ENCODE measurements around the gene TBC1D2.

TBC1D2 gene

DNA sequence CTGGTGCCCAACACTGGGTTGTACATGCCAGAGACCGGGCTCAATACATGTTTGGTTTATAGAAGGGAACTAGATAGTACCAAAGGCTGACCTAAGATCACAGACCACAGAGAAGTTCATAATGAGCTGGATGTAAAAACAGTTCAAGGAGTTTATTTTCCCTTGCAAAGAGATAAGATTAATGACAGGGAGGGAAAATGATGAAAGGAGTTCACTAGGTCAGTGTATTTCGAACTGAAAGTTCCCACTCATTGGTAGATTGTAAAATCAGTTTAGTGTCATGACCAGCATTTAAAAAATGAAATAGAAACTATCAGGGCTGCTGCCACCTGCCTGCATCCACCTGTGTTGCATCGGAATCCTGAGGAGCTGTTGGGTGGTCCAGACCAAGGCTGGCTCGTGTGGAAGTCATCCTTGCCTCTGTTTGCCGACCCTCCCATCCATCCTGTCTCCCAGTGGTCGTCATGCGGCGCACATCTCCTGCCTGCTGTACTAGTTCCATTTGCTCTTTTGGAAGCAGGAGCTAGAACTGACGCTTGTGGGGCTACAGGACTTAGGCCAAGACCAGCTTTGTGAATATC lies 21.1 kb downstream of the TBC1D2 start:
- no peak for DNase-seq

DNA sequence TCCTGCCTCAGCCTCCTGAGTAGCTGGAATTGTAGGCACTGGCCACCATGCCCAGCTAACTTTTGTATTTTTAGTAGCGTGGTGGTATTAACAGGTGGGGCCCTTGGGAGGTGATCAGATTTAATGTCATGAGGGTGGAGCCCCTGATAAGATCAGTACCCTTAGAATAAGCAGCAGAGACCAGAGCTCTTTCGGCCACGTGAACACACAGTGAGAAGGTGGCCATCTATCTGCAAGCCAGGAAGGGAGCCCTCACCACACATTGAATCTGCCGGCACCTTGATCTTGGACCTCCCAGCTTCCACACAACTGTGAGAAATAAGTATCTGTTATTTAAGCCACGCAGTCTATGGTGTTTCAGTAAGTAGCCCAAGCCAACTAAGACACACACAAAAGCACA lies 22.5 kb downstream of the TBC1D2 start:
- DNase-seq = no peak

DNA sequence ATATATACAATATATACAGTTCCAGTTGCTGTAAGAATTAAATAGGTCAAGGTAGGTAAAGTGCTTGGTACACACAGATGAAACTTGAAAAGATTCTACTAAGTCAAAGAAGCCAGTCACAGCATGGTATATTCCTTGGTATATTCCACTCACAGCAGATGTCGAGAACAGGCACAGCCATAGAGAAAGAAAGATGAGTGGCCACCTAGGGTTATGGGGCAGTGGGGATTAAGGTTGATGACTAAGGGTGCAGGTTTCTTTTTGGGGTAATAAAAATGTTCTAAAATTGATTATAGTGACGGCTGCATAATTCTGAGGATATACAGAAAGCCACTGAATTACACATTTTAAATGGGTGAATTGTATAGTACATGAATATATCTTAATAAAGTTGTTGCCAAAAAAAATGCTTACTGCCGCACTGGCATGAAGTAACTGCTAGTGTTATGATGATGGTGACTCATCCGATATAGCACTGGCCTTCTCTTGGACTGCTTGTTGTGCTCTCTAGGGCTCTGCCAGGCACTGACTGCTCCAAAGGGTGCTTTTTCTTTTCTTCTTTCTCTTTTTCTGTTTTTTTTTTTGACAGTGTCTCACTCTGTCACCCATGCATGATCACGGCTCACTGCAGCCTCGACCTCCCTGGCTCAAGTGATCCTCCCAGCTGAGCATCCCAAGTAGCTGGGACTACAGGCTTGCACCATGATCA lies 23.5 kb downstream of the TBC1D2 start:
- no peak for DNase-seq

DNA sequence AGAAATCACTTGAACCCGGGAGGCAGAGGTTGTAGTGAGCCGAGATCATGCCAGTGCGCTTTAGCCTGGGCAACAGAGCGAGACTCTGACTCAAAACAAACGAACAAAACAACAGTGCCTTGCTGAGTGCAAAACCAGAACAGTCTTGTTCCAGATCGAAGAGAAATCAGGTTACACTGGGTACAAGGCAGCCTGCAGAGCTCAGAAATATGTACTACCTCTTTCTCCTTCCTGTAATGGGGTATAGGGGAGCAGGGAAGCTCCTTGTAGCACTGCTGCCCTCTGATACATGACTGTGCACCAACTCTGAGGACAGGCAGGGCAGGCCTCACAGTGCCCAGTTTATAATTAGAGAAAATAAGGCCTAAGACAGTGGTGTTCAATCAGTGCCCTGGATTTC lies 24.7 kb downstream of the TBC1D2 start:
- DNase-seq = no peak

DNA sequence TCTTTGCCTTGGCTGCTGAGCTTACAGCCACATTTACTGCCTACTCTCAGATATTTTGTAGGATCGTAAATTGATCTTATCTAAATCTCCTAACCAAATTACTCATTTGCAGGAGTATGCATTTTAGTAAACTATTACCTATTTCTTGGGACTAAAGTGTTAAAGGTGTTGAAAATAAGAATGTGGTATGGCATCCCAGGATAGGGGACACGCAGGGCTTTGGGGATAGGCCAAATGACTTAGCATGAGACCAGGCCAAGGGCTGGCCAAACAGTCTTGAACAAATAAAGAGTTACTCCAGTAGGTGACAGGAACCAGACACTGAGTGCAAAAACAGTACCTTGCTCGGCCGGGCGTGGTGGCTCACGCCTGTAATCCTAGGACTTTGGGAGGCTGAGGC lies 25.1 kb downstream of the TBC1D2 start:
- DNase-seq = no peak

DNA sequence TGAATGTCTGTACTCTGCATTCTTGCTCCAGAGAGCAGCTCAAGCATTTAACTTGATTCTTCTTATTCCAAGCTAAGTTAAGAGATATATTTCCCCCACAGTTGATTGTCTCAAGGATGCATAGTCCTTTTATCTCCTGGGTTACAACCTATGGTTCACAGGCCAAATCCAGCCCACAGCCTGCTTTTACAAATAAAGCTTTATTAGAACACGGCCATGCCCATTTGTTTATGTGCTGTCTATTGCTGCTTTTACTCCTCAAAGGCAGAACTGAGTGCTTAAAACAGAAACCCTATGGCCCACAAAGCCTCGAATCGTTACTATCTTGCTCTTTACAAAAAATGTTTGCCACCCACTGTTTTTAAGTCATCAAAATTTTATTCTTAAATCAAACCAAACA lies 25.8 kb downstream of the TBC1D2 start:
- DNase-seq = no peak

DNA sequence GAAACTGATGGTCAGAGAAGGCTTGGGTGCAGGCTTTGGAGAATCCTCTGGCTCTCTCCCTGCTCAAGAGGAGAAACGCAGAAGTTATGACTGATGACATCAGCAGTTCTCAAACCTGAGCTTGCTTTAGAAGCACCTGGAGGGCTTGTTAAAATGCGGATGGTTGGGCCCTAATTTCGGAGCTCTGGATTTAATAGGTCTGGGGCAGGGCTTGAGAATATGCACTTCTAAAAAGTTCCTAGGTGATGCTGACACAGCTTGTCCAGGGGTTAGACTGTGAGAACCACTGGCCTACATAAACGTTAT lies 26.4 kb downstream of the TBC1D2 start:
- DNase-seq = no peak

DNA sequence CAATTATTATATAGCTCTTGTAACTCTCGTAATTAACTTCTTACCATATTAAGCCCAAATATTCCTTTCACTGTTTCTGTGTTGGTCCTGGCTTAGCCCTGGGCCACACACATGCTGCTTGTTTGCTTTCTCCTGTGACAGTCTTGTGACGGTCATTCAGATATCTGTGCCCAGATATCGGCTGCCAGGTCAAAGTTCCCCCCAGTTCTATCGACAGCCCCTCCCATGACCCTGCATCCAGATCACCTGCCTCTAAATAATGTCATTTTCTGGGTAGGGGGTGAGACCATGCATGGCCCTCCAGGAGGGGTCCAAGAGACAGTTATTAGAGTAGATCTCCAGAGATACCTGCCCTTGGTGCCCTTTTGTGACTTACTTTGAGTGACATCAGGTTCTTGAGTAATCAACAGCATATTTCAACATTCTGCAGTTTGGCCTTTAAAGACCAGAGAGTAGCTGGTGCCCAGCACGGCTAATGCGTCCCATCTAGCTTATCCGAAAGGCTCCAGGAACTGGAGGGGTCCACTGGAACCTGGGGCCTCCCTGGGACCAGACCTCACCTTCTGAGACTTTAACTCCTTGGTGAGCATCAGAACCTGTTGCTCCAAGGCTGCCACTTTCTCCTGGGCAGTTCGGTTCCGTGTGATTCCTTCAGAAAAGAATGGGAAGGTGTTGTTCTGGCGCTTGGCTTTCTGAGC lies 26.9 kb downstream of the TBC1D2 start:
- DNase-seq = no peak

DNA sequence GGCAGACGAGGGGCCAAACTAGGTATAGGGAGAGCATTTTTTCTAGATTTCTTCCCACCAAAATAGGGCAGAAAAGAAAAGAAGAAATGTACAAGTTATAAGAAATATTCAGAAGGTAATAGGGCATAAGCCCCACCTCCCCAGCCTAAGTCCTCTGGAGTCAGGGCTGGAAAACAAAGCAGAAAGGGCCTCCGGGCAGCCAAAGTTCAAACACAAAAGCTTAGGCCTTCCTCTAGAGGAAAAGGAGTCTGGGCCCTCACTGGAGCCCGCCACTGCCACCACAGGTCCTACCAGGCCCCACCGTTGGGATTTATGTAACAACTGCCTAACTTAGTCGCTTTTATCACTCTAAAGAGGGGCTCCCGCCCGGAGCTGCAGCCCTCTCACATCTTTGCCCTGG lies 27.6 kb downstream of the TBC1D2 start:
- DNase-seq = no peak

DNA sequence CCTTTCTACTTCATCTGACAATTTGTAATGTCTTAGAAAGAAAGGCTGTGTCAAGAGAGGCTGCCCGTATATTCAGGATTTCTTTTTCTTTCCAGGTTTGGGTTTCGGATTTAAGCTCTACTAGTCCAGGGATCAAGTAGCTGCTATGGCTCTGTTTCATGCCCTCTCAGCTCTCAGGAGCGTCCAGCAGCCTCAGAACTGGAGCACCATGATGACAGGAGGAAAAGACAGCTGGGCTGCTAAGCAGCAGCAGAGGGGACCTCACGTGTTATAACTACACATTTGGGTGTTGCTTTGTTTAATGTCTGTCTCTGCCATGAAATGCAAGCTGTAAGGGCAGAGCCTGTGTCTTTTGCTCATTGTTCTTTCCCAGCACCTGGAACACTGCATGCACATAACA lies 28.5 kb downstream of the TBC1D2 start:
- DNase-seq = no peak

DNA sequence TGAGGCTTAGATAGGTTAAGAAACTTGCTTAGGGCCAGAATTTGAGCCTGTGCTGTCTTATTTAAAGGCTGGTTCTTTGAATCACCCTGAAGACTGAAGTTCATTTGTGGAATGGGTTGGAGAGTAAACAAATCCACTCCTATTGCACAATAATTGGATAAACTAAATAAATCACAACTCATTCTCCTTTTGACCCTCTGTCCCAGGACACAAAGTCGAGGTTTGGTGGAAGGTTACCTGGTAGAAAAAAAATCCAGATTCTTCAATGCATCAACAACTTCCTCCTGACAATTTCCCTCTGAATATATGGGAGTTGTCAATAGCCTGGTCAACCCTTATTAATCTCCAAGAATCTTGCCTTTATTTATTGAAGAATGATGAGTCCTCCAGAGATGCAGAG lies 28.9 kb downstream of the TBC1D2 start:
- DNase-seq = no peak

DNA sequence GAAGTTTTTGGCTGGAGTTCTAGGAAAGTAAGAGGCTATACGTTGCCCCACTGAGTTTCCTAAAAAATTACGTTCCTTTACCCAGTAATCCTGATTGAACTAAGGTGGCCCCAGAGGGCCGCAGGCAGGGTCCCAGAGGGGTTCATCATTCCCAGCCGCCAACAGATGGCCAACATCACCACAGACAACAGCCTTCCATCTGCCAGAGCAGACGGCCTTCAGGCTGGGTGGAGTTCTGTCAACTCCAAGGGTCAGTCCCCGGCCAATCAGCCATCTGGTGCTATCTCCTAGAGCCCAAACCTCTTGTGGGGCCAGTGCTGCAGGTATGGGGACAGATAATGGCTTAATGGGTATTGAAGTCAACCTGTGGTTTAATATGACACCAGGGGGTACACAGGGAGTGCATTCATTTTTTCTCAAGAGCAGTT lies 30.4 kb downstream of the TBC1D2 start:
- no peak for DNase-seq

DNA sequence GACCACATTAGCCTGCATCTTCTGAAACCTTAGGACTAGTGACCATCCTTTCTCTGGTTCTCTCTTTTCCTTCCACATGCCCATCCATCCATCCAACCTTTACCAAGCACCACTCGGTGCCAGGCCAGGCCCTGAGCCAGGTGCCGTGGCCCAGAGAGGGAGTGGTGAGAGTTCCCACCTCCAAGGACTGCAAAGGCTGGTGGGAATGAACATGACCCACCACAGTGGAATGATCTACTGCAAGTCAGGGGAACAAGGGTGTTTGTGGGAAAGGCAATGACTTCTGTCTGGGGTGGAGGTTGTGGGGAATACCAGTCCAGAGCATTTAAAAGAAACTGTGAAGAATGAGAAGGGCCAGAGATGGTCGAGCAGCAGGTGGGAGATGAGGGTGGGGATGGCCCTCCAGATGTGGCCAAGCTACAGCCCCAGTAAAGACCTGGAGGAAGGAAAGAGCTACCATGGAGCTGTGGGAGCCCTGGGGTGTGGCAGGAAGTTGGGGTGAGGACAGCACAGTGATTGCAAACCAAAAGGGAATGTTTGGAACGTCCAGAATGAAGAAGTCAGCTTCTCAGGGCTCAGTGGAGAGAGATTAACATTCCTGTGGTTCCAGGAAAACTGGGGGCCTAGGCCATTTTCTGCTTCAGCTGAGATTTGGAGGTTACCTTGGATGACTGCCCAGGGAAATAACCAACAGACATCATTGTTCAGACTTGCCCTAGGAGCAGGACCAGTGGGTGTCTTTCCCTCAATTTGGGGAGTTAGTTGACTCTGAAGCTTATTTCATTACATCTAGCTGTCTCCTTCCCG lies 32.4 kb downstream of the TBC1D2 start:
- DNase-seq = no peak

DNA sequence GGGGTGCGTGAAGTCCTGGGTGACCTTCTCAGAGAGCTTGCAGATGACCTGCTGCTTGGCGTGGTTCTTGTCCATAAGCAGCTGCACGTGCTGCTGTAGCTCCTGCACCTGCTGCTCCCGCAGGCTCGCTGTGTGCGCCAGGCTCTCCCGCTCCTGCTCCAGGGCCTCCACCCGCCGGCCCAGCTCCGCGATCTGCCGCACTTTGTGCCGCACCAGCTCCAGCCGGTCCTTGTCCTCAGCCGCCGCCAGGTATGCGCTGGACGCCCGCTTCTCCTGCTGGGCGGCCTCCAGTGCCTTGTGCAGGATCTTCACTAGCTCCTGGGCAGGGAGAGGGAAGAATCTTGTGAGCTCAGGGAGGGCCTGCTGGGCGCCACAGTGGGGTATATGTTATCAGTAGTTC lies 34.5 kb downstream of the TBC1D2 start:
- no peak for DNase-seq

DNA sequence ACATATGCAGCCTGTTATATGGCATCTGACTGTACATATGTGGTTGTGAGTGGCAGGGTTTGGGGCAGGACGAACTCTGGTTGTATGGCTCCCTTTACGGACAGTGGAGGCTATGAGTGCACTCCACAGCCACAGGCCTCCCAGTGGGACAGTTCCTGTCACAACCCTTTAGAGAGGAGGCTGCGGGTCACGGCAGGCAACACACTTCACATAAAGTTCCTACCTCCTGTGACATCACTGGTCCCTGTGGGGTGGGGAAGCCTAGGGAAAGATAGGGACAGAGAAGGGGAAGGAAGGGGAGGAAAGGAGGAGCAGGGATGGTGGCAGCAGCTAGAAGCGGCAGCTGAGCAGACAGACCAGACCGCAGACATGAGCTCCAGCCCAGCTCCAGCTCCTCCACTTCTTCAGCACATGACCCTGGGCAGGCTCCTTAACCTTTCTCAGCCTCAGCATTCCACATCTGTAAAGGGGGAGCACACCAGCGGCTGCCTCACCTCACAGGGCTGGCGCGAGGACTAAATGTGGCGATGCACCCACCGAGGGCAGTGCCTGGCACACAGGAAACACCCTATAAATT lies 35.6 kb downstream of the TBC1D2 start:
- DNase-seq = no peak

DNA sequence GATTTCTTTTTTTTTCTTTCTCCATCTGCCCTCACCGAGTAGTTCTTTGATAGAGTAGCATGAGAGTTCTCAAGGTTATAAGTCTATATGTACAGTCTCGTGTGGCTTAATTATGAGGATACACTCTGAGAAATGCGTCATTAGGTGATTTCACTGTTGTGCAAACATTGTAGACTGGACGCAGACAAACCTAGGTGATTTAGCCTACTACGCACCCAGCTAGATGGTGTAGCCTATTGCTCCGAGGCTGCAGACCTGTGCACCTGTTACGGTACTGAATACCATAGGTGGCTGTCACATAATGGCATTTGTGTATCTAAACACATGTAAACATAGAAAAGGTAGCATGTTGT lies 36.1 kb downstream of the TBC1D2 start:
- no peak for DNase-seq

DNA sequence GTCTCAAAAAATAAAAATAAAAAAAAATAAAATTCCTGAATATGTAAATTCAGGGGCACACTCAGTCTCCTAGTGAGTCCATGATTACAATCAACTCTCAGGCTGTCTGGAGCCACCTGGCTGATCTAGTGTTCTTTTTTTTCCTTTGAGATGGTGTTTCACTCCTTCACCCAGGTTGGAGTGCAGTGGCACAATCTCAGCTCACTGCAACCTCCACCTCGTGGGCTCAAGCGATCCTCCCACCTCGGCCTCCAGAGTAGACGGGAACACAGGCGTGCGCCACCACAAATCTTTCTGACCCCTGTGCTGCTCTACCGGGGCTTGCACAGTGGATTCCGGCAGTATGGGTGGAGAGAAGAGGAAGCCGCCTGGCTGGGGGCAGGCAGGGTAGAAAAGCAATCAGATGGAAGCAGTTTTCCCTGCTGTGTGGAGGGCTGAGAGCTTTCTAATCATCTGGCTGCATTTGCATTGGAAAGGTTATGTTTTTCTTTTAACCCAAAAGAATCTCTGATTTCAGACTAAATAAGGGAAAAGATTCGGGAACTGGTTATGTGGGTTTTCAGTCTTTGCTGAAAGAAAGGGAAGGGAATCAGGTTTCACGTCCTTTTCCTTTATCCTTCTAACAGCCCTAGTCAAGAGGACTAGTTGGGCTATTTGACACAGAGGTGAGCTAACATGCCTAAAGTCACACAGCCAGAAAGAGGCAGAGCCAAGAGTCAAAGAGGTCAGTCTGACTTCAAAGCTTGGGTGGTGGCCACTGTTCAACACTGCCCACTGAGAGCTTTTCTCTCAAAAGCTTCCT lies 36.7 kb downstream of the TBC1D2 start:
- DNase-seq = no peak

DNA sequence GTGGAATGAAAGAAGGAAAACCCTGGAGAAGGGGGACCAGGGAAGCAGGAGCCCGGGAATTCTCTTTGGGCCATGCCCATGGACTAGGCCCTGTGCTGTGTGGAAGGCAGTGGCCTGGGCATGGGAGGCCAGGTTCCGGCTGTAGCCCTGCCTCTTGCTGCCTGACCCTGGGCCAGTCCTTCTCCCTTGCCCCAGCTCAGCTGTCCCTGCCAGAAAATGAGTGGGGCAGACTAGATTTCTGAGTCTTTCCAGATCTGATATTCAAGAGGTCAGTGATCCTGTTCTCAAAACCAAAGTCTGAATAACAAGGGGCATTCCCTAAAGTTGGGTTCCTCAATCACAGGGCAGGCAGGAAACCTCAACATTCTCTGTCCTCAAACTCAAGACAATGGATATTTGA lies 38.2 kb downstream of the TBC1D2 start:
- DNase-seq = no peak

DNA sequence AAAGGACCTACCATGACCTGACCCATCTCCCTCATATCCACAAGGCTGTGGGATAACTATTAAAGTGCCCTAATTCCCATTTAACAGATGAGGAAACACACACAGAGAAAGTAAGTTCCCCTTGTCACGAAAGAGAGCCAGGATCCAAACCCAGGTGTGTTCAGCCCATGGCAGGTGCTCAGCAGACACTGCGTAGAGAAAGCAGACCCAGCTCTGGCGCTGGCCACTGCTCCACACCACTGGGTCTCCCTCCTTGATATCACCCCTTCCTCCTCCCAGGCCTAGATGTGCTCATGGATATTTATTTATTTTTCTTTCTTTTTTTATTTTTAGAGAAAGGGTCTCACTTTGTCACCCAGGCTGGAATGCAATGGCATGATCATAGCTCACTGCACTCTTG lies 39.1 kb downstream of the TBC1D2 start:
- DNase-seq = no peak

DNA sequence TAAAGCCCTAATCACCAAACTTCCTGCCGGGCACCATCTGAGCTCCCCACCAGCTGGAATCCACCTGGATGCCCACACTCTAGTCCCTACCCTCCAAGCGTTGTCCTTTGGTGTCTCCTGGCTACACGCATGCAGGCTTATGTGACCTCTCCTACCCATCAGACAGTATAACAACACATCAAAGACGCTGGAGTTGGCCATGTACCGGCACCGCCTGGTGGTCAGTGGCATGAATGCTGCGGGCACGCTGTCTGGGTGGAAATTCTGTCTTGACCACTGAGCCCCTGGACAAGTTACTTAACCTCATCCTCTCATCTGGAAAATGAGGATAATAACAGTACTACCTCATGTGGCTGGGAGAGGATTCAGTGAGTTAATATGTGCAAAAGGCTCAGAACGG lies 39.6 kb downstream of the TBC1D2 start:
- no peak for DNase-seq

DNA sequence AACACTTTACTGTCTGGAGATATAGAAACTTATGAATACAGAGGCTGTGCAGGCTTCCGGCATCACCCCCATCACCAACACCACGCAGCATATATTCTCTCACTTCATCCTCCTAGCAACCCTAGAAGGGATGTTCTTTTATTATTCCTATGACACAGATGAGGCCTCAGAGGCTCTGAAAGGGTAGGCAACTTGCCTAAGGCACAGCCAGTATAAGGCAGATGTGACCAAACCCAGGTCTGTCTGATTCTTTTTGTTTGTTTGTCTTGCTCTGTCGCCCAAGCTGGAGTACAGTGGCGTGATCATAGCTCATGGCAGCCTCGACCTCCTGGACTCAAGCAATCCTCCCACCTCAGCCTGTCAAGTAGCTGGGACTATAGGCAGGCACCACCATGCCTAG lies 40.2 kb downstream of the TBC1D2 start:
- DNase-seq = no peak

DNA sequence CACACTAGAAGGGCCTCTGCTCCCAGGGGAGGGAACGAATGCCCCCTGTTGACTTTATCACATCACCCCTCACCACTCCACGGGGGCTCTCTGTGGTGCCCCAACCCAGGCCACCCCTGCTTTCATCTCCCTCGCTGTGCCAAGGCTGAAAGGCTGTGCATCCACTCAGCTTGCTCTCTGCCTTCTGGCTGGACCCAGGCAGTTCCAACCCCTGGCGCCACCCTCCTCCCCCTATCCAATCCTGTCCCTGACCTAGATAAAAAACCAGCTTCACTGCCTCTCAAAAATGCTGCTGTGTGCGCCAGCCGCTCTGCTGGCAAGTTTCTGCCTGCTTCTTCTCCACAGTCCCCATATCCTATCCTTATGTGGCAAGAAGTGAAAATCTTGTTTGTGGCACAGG lies 40.6 kb downstream of the TBC1D2 start:
- DNase-seq = no peak

DNA sequence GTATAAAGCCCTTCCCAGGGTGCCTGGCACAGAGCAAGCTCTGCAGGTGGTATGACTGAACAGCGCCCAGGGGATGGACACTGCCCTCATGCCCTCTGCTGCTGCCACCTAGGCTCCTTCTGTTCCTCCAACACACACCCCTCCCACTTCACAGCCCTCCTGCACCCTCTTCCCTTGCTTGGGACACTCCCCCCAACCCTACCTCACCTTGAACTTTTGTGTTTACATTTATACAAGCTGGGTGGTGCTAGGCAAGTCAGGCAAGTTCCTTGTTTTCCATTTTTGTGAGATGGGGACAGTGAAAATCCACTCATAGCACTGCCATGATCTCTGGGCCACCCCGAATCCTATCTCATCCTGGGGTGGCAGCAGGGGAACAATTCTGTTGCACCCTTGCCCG lies 44.2 kb downstream of the TBC1D2 start:
- no peak for DNase-seq
